ENCODE data around the gene TFPT.

Gene TFPT, protein sequence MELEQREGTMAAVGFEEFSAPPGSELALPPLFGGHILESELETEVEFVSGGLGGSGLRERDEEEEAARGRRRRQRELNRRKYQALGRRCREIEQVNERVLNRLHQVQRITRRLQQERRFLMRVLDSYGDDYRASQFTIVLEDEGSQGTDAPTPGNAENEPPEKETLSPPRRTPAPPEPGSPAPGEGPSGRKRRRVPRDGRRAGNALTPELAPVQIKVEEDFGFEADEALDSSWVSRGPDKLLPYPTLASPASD

DNA sequence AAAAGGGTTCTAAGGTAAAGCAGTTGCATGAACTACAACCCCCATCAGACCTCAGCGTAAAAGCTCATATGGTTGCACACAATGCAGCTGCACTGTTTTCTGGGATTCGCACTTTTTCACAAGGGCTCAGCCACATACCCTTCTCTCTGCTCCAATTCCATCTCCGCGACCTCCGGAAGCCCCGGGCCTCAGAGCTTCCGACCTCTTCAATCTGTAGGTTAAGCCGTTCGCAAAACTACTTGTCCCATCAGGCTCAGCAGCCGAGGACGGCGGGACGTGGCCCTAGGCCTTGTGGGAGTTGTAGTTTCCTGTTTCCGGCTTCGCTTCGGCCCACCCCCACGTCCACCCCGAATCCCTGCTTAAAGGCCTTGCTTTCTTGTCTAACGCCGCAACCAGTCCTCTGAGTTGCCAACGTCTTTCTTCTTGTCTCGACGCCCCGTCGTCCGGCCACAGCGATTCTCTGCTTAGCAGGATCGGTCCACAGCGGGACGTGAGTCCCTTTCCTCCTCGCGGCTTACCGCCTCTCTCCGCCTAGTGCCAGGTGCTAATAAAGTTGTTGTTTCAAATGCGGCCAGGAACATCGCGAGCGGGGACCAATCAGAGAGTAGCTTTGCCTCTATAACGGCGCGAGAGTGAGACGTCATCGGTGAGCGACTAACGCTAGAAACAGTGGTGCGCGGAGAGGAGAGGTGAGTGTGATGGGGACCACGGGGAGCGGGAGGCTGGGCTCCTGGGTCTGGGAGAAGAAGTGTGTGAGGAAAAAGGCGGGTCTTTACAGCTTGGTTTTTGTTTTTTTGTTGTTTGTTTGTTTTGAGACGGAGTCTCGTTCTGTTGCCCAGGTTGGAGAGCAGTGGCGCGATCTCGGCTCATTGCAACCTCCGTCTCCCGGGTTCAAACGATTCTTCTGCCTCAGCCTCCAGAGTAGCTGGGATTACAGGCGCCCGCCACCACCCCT, at the start of gene TFPT, which contains the start of gene PRPF31:
TSS of gene TFPT (minus strand) at position 549 of the 955 bp plus-strand sequence. CDS start at position 161, 388 bp downstream.
TSS of gene PRPF31 (plus strand) at position 646 of the 955 bp plus-strand sequence. CDS start 2,525 bp downstream, outside the sequence.
- peak; percentile 94 for DNase-seq (ENCODE audit: extremely low spot score)
- ChIA-PET POLR2A (interaction anchor here (0.6 to 5.9 kb wide), 10 partner anchors 10 to 135 kb away, joined by 3 to 28 read pairs (median 4); partner anchors contain the start of genes CNOT3, LENG1, MBOAT7 and NDUFA3), CTCF (no interaction called here)
- TF ChIP-seq BHLHE40 (IDR thresholded peaks at IDR 0.05; ENCODE audit: borderline replicate concordance) = no peak
- TF ChIP-seq ELF4 (IDR thresholded peaks at IDR 0.05) = peak; percentile 95
- peak; percentile 52; the same call in 1 of the 2 replicates for TF ChIP-seq CTBP1 (IDR thresholded peaks at IDR 0.05; ENCODE audit: borderline replicate concordance)
- peak; percentile 71; the same call in 1 of the 2 replicates for TF ChIP-seq FOXK2 (IDR thresholded peaks at IDR 0.05)
- TF ChIP-seq FOXM1 (IDR thresholded peaks at IDR 0.05; ENCODE audit: borderline replicate concordance) = no peak
- no peak for TF ChIP-seq TARDBP (IDR thresholded peaks at IDR 0.05)
- TF ChIP-seq SP1 (IDR thresholded peaks at IDR 0.05) = no peak
- no peak for TF ChIP-seq FOXA1 (IDR thresholded peaks at IDR 0.05)
- TF ChIP-seq, protein P1, sequence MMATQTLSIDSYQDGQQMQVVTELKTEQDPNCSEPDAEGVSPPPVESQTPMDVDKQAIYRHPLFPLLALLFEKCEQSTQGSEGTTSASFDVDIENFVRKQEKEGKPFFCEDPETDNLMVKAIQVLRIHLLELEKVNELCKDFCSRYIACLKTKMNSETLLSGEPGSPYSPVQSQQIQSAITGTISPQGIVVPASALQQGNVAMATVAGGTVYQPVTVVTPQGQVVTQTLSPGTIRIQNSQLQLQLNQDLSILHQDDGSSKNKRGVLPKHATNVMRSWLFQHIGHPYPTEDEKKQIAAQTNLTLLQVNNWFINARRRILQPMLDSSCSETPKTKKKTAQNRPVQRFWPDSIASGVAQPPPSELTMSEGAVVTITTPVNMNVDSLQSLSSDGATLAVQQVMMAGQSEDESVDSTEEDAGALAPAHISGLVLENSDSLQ (IDR thresholded peaks at IDR 0.05) = no peak
- TF ChIP-seq NFRKB (IDR thresholded peaks at IDR 0.05) = no peak
- peak; percentile 91 for TF ChIP-seq SUZ12 (IDR thresholded peaks at IDR 0.05)
- TF ChIP-seq ZNF384 (IDR thresholded peaks at IDR 0.05) = peak; percentile 71
- TF ChIP-seq ARNT (IDR thresholded peaks at IDR 0.05) = no peak
- no peak for TF ChIP-seq HDGF (IDR thresholded peaks at IDR 0.05; ENCODE audit: borderline replicate concordance)
- TF ChIP-seq L3MBTL2 (conservative IDR thresholded peaks at IDR 0.05) = peak; percentile 66
- no peak for TF ChIP-seq LEF1 (IDR thresholded peaks at IDR 0.05; ENCODE audit: borderline replicate concordance)

DNA sequence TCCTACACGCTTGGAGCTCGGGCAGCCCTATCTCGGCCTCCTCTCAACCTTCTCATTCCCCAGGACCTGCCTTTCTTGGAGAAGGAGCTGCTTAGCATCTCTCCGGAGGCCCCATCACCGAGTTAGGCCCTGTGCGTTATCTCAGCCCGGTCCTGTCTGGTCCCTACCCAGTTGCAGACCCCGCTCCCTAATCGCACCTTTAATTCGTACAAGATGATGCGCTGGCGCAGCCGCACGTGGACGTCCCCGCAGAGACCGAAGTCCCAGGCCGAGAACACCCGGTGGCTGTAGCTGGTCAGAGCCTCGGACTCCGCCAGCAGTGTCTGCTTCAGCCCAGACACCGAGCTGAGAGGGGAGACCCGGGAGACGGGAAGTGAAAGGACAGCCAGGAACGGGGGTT, 49.8 kb upstream of the TFPT start:
- no peak for DNase-seq (ENCODE audit: extremely low spot score)
- ChIA-PET POLR2A (interaction anchor here (0.9 kb wide), 1 partner anchor 28 kb away, joined by 3 read pairs; no protein-coding TSS in a partner anchor), CTCF (no interaction called here)
- no peak for TF ChIP-seq HDGF (IDR thresholded peaks at IDR 0.05; ENCODE audit: borderline replicate concordance)
- no peak for TF ChIP-seq ELF4 (IDR thresholded peaks at IDR 0.05)
- TF ChIP-seq BHLHE40 (IDR thresholded peaks at IDR 0.05; ENCODE audit: borderline replicate concordance) = no peak
- no peak for TF ChIP-seq SUZ12 (IDR thresholded peaks at IDR 0.05)
- TF ChIP-seq FOXM1 (IDR thresholded peaks at IDR 0.05; ENCODE audit: borderline replicate concordance) = no peak
- TF ChIP-seq NFRKB (IDR thresholded peaks at IDR 0.05) = no peak
- no peak for TF ChIP-seq SP1 (IDR thresholded peaks at IDR 0.05)
- TF ChIP-seq ARNT (IDR thresholded peaks at IDR 0.05) = no peak
- no peak for TF ChIP-seq FOXA1 (IDR thresholded peaks at IDR 0.05)
- no peak for TF ChIP-seq L3MBTL2 (conservative IDR thresholded peaks at IDR 0.05)
- TF ChIP-seq LEF1 (IDR thresholded peaks at IDR 0.05; ENCODE audit: borderline replicate concordance) = no peak
- no peak for TF ChIP-seq TARDBP (IDR thresholded peaks at IDR 0.05)

DNA sequence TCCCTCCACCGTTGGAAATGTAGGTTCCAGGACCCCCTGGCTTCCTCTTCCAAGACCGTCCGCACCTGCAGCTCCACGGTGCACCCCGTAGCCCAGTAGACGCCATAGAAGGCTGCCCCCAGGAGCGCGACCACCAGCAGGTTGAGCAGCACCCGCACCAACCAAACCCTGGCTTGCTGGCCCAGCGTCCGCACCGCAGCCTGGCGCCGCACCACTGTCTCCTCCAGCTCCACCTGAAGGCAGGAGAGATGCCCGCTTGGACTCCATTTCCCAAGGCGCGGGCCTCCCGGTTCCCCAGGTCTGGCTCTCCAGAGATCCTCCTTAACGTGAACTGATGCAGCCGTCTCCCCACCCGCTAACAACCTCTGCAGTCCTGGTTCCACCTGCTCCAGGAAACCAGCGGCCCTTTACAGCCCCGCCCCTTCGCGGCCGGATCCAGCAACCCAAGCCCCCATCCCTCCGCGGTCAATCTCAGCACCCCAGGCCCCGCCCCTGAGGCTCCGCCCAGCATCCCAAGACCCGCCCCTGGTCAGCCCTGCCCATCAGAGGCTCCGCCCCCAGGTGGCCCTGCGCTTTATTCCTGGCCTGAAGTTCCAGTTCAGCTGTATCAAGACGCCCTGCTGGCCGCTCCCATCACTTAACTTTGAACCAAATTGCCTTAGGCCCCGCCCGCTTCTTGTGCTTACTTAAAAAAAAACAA, 49.1 kb upstream of the TFPT start:
- TF ChIP-seq SP1 (IDR thresholded peaks at IDR 0.05) = no peak
- TF ChIP-seq BHLHE40 (IDR thresholded peaks at IDR 0.05; ENCODE audit: borderline replicate concordance) = no peak
- TF ChIP-seq FOXM1 (IDR thresholded peaks at IDR 0.05; ENCODE audit: borderline replicate concordance) = no peak
- no peak for TF ChIP-seq FOXA1 (IDR thresholded peaks at IDR 0.05)
- no peak for TF ChIP-seq HDGF (IDR thresholded peaks at IDR 0.05; ENCODE audit: borderline replicate concordance)
- no peak for TF ChIP-seq ELF4 (IDR thresholded peaks at IDR 0.05)
- no peak for TF ChIP-seq FOXK2 (IDR thresholded peaks at IDR 0.05)
- TF ChIP-seq TARDBP (IDR thresholded peaks at IDR 0.05) = no peak
- TF ChIP-seq LEF1 (IDR thresholded peaks at IDR 0.05; ENCODE audit: borderline replicate concordance) = no peak
- peak; percentile 67 for DNase-seq (ENCODE audit: extremely low spot score)
- CTCF ChIA-PET = no interaction called here
- POLR2A ChIA-PET = interaction anchor here (0.9 kb wide), 1 partner anchor 28 kb away, joined by 3 read pairs; no protein-coding TSS in a partner anchor

DNA sequence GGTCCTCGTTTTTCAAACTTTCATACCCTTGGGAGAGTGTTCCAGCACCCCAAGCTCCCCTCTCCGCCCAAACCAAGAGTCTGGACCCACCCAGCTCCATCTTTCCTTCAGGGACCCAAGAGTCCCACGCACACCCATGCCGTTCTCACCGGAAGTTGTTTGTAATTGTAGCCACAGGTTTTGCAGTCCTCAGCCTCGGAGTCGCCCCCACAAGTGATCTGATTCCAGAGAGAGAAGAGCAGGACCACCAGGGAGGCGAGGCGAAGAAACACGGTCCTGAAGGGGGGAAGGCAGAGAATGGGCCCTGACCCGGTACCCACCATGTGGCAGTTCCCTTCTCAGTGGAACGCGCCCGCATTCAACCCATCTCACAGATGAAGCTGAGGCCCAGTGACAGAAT, 47.4 kb upstream of the TFPT start:
- TF ChIP-seq NFRKB (IDR thresholded peaks at IDR 0.05) = no peak
- TF ChIP-seq TARDBP (IDR thresholded peaks at IDR 0.05) = no peak
- no peak for TF ChIP-seq HDGF (IDR thresholded peaks at IDR 0.05; ENCODE audit: borderline replicate concordance)
- TF ChIP-seq FOXA1 (IDR thresholded peaks at IDR 0.05) = no peak
- TF ChIP-seq L3MBTL2 (conservative IDR thresholded peaks at IDR 0.05) = no peak
- no peak for TF ChIP-seq FOXM1 (IDR thresholded peaks at IDR 0.05; ENCODE audit: borderline replicate concordance)
- TF ChIP-seq SP1 (IDR thresholded peaks at IDR 0.05) = no peak
- no peak for TF ChIP-seq FOXK2 (IDR thresholded peaks at IDR 0.05)
- no peak for TF ChIP-seq CTBP1 (IDR thresholded peaks at IDR 0.05; ENCODE audit: borderline replicate concordance)
- no peak for TF ChIP-seq LEF1 (IDR thresholded peaks at IDR 0.05; ENCODE audit: borderline replicate concordance)
- no peak for TF ChIP-seq BHLHE40 (IDR thresholded peaks at IDR 0.05; ENCODE audit: borderline replicate concordance)
- no peak for TF ChIP-seq SUZ12 (IDR thresholded peaks at IDR 0.05)
- TF ChIP-seq, protein P1 (IDR thresholded peaks at IDR 0.05) = no peak
- no peak for TF ChIP-seq ELF4 (IDR thresholded peaks at IDR 0.05)
- TF ChIP-seq ZNF384 (IDR thresholded peaks at IDR 0.05) = no peak
- no peak for TF ChIP-seq ARNT (IDR thresholded peaks at IDR 0.05)
- ChIA-PET CTCF (no interaction called here), POLR2A (no interaction called here)
- no peak for DNase-seq (ENCODE audit: extremely low spot score)

DNA sequence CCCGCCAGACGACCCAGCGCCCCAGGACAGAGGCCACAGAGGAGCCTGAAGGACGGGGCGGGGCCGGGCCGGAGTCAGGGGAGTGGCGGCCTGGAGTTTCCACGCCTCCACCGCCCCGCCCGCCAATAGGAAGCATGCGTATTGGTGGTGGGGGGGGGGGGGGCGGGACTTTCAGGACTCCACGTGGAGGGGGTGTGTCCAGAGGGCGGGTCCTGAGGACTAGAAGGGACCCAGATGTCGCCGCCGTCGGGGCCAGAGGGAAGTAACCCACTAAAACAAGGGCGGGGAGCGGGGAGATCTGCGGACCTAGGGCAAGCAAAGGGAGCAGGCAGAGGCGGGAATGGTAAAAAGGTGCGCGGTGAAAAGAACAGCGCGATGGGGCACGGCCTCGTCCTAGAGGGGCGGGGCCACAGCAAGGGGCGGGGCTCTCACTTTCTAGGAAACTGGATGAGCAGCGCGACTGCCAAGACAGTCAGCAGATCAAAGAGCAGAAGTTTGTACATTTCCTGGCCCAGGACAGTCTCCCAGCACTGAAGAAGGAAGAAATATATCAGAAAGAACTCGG, 46.9 kb upstream of the TFPT start:
- ChIA-PET POLR2A (no interaction called here), CTCF (no interaction called here)
- peak; percentile 75 for DNase-seq (ENCODE audit: extremely low spot score)
- TF ChIP-seq BHLHE40 (IDR thresholded peaks at IDR 0.05; ENCODE audit: borderline replicate concordance) (no peak), FOXK2 (IDR thresholded peaks at IDR 0.05) (no peak), TARDBP (IDR thresholded peaks at IDR 0.05) (no peak), HDGF (IDR thresholded peaks at IDR 0.05; ENCODE audit: borderline replicate concordance) (no peak), ELF4 (IDR thresholded peaks at IDR 0.05) (no peak), CTBP1 (IDR thresholded peaks at IDR 0.05; ENCODE audit: borderline replicate concordance) (no peak), SP1 (IDR thresholded peaks at IDR 0.05) (no peak; the same call in 1 of the 2 replicates), L3MBTL2 (conservative IDR thresholded peaks at IDR 0.05) (no peak), FOXM1 (IDR thresholded peaks at IDR 0.05; ENCODE audit: borderline replicate concordance) (no peak)
- TF ChIP-seq, protein P1 (IDR thresholded peaks at IDR 0.05) = no peak
